Measurements from ENCODE around the gene NADSYN1.

The NADSYN1 gene

GRCh38 chr11:71504531-71504930 is 51.5 kb downstream of the NADSYN1 start:
- no peaks in the 10 kb centered on the region for H3K9me3 ChIP-seq (ENCODE audit: control insufficient read depth, insufficient read depth, low read depth, low read length)

DNA sequence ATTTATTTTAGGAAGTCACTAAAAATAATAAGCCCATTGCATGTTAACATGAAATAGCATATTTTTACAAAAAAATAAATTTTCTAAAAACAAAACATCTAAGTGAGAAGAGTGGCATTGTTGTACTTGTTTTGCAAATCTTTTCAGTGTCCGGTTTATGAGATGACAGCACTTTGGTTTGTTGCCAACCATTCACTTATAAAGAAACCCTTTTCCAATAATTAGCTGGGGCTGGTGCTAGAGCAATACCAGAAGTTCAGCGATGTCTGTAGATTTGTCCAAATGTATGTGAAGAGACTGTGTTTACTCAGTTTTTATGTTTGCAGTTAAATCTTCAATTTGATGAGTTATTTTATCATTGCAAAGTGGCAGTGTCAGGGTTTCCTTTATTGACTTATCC is 52.0 kb downstream of the NADSYN1 start:
- Histone ChIP-seq H3K4me3 (ENCODE audit: low read depth, low read length) (no peak overlapping the region), H3K36me3 (ENCODE audit: control insufficient read depth in 2 of 2, insufficient read depth in 1 of 2, low read length in 2 of 2) (peaks cover 0 to 21% of the 10 kb centered on the region in 2 experiments; a peak in 1 of 3 replicates), H3K9me3 (ENCODE audit: control insufficient read depth, insufficient read depth, low read depth, low read length) (no peaks in the 10 kb centered on the region), H3K27ac (ENCODE audit: extremely low read depth, low read depth, low read length) (no peak overlapping the region), H3K4me1 (ENCODE audit: control insufficient read depth, insufficient read depth, low read length) (no peaks in the 10 kb centered on the region)
- CTCF ChIA-PET, result no interaction called here
- POLR2A ChIA-PET, result no interaction called here
- TF ChIP-seq ZNF792 (tag by site-specific recombination; IDR thresholded peaks at IDR 0.05), result no peak
- no peak for TF ChIP-seq ZBTB17 (tag by site-specific recombination; IDR thresholded peaks at IDR 0.05)
- TF ChIP-seq ZNF610 (tag by site-specific recombination; IDR thresholded peaks at IDR 0.05; ENCODE audit: borderline replicate concordance), result no peak
- TF ChIP-seq ZSCAN16 (tag by site-specific recombination; IDR thresholded peaks at IDR 0.05), result no peak
- no peak for TF ChIP-seq ZNF621 (tag by site-specific recombination; IDR thresholded peaks at IDR 0.05)
- no peak for TF ChIP-seq HOXC10 (CRISPR knock-in tag; IDR thresholded peaks at IDR 0.05)
- no peak for TF ChIP-seq ZNF768 (tag by site-specific recombination; IDR thresholded peaks at IDR 0.05)
- no peak for TF ChIP-seq ZNF585B (tag by site-specific recombination; IDR thresholded peaks at IDR 0.05)
- TF ChIP-seq ZBTB6 (tag by site-specific recombination; IDR thresholded peaks at IDR 0.05), result no peak
- TF ChIP-seq, protein P1, sequence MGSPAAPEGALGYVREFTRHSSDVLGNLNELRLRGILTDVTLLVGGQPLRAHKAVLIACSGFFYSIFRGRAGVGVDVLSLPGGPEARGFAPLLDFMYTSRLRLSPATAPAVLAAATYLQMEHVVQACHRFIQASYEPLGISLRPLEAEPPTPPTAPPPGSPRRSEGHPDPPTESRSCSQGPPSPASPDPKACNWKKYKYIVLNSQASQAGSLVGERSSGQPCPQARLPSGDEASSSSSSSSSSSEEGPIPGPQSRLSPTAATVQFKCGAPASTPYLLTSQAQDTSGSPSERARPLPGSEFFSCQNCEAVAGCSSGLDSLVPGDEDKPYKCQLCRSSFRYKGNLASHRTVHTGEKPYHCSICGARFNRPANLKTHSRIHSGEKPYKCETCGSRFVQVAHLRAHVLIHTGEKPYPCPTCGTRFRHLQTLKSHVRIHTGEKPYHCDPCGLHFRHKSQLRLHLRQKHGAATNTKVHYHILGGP (tag by site-specific recombination; IDR thresholded peaks at IDR 0.05), result no peak

More at GRCh38 chr11:71504531-71504930, 51.5 kb downstream of the NADSYN1 start:
- Histone ChIP-seq H3K27ac (ENCODE audit: extremely low read depth, low read depth, low read length) (no peak overlapping the region), H3K4me3 (ENCODE audit: low read depth, low read length) (no peak overlapping the region), H3K36me3 (ENCODE audit: control insufficient read depth in 2 of 2, insufficient read depth in 1 of 2, low read length in 2 of 2) (peaks cover 0 to 26% of the 10 kb centered on the region in 2 experiments; a peak in 1 of 3 replicates), H3K4me1 (ENCODE audit: control insufficient read depth, insufficient read depth, low read length) (no peaks in the 10 kb centered on the region)
- TF ChIP-seq ZNF214 (tag by site-specific recombination; IDR thresholded peaks at IDR 0.05; ENCODE audit: borderline replicate concordance) (no peak), SP3 (tag by site-specific recombination; IDR thresholded peaks at IDR 0.05) (no peak), ZNF138 (tag by site-specific recombination; IDR thresholded peaks at IDR 0.05; ENCODE audit: borderline replicate concordance) (no peak), ZBTB26 (tag by site-specific recombination; optimal IDR thresholded peaks at IDR 0.05) (no peak), YY2 (tag by site-specific recombination; IDR thresholded peaks at IDR 0.05) (no peak), ZNF202 (tag by site-specific recombination; IDR thresholded peaks at IDR 0.05; ENCODE audit: borderline replicate concordance) (no peak), YY1 (tag by site-specific recombination; IDR thresholded peaks at IDR 0.05) (no peak), ZNF626 (tag by site-specific recombination; IDR thresholded peaks at IDR 0.05) (no peak), ZNF701 (tag by site-specific recombination; IDR thresholded peaks at IDR 0.05) (no peak), ZNF610 (tag by site-specific recombination; IDR thresholded peaks at IDR 0.05; ENCODE audit: borderline replicate concordance) (no peak), ZFP37 (tag by site-specific recombination; IDR thresholded peaks at IDR 0.05) (no peak), SP7 (tag by site-specific recombination; IDR thresholded peaks at IDR 0.05) (no peak), ZNF354C (tag by site-specific recombination; IDR thresholded peaks at IDR 0.05; ENCODE audit: borderline replicate concordance, low read depth) (no peak), ZNF341 (tag by site-specific recombination; IDR thresholded peaks at IDR 0.05; ENCODE audit: low read depth) (no peak), REST (tag by site-specific recombination; IDR thresholded peaks at IDR 0.05) (no peak), ZNF521 (tag by site-specific recombination; IDR thresholded peaks at IDR 0.05) (no peak)
- TF ChIP-seq, protein P2, sequence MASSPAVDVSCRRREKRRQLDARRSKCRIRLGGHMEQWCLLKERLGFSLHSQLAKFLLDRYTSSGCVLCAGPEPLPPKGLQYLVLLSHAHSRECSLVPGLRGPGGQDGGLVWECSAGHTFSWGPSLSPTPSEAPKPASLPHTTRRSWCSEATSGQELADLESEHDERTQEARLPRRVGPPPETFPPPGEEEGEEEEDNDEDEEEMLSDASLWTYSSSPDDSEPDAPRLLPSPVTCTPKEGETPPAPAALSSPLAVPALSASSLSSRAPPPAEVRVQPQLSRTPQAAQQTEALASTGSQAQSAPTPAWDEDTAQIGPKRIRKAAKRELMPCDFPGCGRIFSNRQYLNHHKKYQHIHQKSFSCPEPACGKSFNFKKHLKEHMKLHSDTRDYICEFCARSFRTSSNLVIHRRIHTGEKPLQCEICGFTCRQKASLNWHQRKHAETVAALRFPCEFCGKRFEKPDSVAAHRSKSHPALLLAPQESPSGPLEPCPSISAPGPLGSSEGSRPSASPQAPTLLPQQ (tag by site-specific recombination; IDR thresholded peaks at IDR 0.05), result no peak
- TF ChIP-seq, protein P3, sequence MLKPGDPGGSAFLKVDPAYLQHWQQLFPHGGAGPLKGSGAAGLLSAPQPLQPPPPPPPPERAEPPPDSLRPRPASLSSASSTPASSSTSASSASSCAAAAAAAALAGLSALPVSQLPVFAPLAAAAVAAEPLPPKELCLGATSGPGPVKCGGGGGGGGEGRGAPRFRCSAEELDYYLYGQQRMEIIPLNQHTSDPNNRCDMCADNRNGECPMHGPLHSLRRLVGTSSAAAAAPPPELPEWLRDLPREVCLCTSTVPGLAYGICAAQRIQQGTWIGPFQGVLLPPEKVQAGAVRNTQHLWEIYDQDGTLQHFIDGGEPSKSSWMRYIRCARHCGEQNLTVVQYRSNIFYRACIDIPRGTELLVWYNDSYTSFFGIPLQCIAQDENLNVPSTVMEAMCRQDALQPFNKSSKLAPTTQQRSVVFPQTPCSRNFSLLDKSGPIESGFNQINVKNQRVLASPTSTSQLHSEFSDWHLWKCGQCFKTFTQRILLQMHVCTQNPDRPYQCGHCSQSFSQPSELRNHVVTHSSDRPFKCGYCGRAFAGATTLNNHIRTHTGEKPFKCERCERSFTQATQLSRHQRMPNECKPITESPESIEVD (tag by site-specific recombination; IDR thresholded peaks at IDR 0.05), result no peak
- ChIA-PET POLR2A (no interaction called here), CTCF (no interaction called here)
